ENCODE data around the gene SLC16A9.

SLC16A9 gene

DNA sequence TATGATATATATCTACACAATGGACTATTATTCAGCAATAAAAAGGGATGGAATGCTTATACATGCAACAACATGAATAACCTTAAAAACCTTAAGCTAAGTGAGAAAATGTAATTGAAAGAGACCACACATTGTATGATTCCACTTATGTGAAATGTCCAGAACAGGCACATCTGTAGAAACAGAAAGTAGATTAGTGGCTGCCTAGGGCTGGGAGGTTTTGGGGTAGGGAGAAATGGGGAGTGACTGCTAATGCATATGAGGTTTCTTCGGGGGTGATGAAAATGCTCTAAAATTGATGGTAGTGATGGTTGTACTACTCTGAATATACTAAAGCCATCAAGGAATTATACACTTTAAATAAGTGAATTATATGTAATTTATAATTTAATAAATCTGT is 14.7 kb downstream of the SLC16A9 start:
- TF ChIP-seq, protein P1, sequence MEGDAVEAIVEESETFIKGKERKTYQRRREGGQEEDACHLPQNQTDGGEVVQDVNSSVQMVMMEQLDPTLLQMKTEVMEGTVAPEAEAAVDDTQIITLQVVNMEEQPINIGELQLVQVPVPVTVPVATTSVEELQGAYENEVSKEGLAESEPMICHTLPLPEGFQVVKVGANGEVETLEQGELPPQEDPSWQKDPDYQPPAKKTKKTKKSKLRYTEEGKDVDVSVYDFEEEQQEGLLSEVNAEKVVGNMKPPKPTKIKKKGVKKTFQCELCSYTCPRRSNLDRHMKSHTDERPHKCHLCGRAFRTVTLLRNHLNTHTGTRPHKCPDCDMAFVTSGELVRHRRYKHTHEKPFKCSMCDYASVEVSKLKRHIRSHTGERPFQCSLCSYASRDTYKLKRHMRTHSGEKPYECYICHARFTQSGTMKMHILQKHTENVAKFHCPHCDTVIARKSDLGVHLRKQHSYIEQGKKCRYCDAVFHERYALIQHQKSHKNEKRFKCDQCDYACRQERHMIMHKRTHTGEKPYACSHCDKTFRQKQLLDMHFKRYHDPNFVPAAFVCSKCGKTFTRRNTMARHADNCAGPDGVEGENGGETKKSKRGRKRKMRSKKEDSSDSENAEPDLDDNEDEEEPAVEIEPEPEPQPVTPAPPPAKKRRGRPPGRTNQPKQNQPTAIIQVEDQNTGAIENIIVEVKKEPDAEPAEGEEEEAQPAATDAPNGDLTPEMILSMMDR (IDR thresholded peaks at IDR 0.05), result no peak

DNA sequence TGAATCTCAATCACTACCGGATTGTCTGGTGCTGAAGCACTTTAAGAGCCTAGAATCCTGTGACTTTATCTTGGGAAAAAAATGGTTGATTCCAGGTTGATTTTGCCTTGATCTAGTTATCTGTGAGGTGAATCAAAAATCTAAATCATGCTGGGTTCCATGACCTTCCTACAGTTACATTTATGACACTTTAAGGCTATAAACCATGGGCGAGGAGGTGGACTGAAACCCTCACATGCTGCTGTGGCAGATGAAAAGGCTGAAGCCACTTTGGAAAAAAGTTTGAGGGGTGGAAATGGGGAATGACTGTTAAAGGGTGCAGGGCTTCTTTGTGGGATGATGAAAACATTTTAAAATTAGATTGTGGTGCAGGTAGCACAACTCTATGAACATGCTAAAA is 17.5 kb downstream of the SLC16A9 start:
- TF ChIP-seq, protein P1 (IDR thresholded peaks at IDR 0.05), result no peak

DNA sequence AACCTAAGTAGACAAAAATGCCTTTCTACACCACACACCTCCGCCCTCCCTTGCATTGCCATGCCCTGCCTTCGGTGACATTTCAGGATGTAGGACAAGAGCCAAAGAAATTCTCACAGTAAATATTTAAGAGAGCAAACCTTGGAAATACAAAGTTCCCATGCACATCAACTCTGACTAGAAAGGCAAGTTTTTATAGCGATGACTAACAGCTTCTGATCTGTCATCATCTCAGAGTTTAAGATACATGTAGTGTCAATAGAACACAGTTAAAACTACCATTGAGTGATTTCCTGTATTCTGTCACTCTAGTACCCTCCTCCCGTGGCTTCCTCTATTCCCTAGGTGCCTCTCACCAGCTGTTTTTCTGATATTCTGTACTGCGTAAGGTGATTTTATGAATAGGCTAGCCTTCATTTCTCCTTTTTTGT is 20.7 kb downstream of the SLC16A9 start:
- TF ChIP-seq, protein P1 (IDR thresholded peaks at IDR 0.05), result no peak

DNA sequence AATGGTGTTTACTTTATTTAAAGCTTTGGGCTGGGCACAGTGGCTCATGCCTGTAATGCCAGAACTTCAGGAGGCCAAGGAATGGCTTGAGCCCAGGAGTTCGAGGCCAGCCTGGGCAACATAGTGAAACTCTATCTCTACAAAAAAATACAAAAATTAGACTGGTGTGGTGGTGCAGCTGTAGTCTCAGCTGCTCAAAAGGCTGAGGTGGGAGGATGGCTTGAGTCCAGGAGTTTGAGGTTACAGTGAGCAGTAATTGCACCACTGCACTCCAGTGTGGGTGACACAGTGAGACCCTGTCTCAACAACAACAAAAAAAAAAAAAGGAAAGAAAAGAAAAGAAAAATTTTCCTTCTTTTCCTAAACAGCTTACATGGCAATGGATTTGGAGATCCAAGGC is 22.0 kb downstream of the SLC16A9 start:
- TF ChIP-seq, protein P1 (IDR thresholded peaks at IDR 0.05), result no peak

DNA sequence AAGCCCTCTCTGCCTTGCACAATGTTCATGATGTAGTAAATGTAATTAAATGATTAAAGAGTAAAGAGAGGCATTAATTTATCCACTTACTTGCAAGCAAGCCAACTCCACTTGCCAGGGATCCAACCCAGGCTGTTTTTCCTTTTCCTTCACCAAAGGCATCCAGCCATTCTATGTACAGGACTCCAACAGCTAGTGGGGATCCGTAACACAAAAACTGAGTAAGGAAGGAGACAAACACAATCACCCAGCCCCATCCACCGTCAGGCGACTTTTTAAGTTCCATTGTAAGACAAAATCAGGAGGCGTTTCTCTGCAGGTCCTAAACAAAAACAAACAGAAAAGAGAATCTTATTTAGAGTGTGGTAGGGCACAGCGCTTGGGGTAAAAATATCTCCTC is 25.6 kb downstream of the SLC16A9 start:
- TF ChIP-seq, protein P1 (IDR thresholded peaks at IDR 0.05), result no peak

DNA sequence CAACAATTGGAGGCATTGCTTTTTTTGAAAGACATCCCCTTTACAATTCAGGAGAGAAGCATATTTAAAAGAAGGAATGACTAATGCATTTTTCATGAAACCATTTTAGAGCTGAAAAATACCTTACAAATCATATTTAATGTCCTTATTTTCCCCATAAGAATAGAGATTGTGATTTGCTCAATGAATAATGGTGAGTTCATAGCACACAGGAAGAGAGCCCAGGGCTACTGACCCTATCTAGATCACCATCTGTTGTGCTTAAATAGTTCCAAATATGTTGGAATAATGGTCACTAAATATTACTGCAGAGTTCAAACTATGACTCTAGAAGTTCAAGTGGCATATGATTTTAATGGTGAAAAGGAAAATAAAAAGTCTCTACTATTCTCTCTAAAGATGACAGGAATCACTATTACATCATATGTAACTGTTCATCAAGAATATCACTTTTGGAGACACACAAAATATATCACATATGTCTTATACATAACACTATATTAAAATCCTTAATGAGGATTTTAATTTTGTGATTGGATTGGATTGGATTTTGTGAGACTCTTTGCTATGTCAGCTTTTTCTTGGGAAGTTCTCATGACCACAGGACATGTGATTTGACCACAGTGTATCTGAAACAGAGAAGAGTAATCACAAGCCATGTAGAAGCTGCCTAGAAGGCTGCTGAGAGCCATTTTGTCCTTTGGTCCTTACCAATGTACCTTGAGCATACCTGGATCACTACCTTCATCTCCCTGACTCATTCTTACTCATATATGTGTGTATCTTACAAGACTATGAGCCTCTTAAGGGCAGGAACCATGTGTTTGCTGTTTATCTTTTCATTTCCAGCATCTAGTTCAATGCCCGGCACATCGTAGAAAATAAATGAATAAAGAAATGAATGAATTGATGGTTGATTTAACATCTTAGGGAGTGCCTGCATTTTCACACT is 26.4 kb downstream of the SLC16A9 start:
- TF ChIP-seq, protein P1 (IDR thresholded peaks at IDR 0.05), result no peak

DNA sequence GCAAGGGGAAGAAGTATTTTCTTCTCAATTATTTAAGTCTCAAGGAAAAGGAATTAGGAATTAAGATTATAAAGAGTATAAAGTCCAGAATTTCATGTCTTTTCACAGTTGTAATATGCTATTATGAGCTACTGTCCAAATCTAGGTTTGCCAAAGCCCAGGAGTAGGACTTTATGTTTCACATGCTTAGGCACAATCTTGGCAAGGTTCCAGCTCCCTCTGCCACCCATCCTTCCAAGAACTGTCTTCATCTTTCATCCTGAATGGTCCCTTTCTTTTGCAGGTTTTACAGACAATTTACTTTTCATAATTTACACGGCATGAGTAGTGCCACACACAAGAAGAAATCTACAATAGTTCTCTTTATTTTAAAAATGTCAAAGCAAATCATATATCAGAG is 29.5 kb downstream of the SLC16A9 start:
- TF ChIP-seq, protein P1 (IDR thresholded peaks at IDR 0.05), result no peak

All from LNCAP (cell line).